Measurements from ENCODE around the gene SEC62. TPM values are rescaled to one million over a fixed set of nuclear protein-coding genes. Genes with fewer than 3 reads are reported as not detected.

Gene SEC62
- total RNA-seq, 4 donors from 2014 or later, result 33.2 to 96.6 (median 36.8) TPM

- no peaks in the 10 kb centered on the region for H3K36me3 ChIP-seq
- H3K4me3 ChIP-seq, result no peak overlapping the region
- H3K27me3 ChIP-seq, result no peaks in the 10 kb centered on the region
- H3K9me3 ChIP-seq, result no peaks in the 10 kb centered on the region
- DNase-seq, result no peak
- H3K27ac ChIP-seq, result no peak overlapping the region
- no peak for TF ChIP-seq CTCF (IDR thresholded peaks at IDR 0.05)
- no peak for TF ChIP-seq POLR2A (IDR thresholded peaks at IDR 0.05)
- H3K4me1 ChIP-seq, result peaks cover 0 to 30% (median 9%) of the 10 kb centered on the region in 4 donors
These were observed 1.7 kb downstream of the SEC62 start for GRCh38 chr3:169968224-169968885.

- no peak for DNase-seq
- TF ChIP-seq CTCF (IDR thresholded peaks at IDR 0.05) (no peak), POLR2A (IDR thresholded peaks at IDR 0.05) (no peak)
- Histone ChIP-seq H3K27me3 (no peaks in the 10 kb centered on the region), H3K27ac (no peak overlapping the region), H3K9me3 (no peaks in the 10 kb centered on the region), H3K4me3 (no peak overlapping the region), H3K4me1 (peaks cover 0 to 30% (median 9%) of the 10 kb centered on the region in 4 donors), H3K36me3 (no peaks in the 10 kb centered on the region)
These were observed 2.8 kb downstream of the SEC62 start for GRCh38 chr3:169969174-169970095.

- Histone ChIP-seq H3K4me1 (peaks cover 0 to 29% (median 9%) of the 10 kb centered on the region in 4 donors), H3K4me3 (no peak overlapping the region), H3K27ac (no peak overlapping the region), H3K27me3 (no peaks in the 10 kb centered on the region), H3K9me3 (no peaks in the 10 kb centered on the region), H3K36me3 (peaks cover 0 to 1% (median 0%) of the 10 kb centered on the region in 3 donors)
- TF ChIP-seq CTCF (IDR thresholded peaks at IDR 0.05), result no peak
- no peak for TF ChIP-seq POLR2A (IDR thresholded peaks at IDR 0.05)
- DNase-seq, result no peak
These were observed 4.2 kb downstream of the SEC62 start for GRCh38 chr3:169970847-169971246.

- no peak overlapping the region for H3K27ac ChIP-seq
- H3K27me3 ChIP-seq, result no peaks in the 10 kb centered on the region
- peaks cover 0 to 25% (median 9%) of the 10 kb centered on the region in 4 donors for H3K4me1 ChIP-seq
- TF ChIP-seq CTCF (IDR thresholded peaks at IDR 0.05) (no peak), POLR2A (IDR thresholded peaks at IDR 0.05) (no peak)
- no peaks in the 10 kb centered on the region for H3K9me3 ChIP-seq
- peaks cover 0 to 8% (median 0%) of the 10 kb centered on the region in 3 donors for H3K36me3 ChIP-seq
- DNase-seq, result no peak
- H3K4me3 ChIP-seq, result no peak overlapping the region
These were observed 4.9 kb downstream of the SEC62 start for GRCh38 chr3:169971522-169971921.

GRCh38 chr3:169980055-169980454 lies 13.4 kb downstream of the SEC62 start:
- TF ChIP-seq CTCF (IDR thresholded peaks at IDR 0.05) (no peak), POLR2A (IDR thresholded peaks at IDR 0.05) (no peak)
- H3K4me3 ChIP-seq, result no peak overlapping the region
- no peak overlapping the region for H3K27ac ChIP-seq
- peaks cover 0 to 92% (median 4%) of the 10 kb centered on the region in 3 donors for H3K36me3 ChIP-seq
- no peaks in the 10 kb centered on the region for H3K9me3 ChIP-seq
- H3K27me3 ChIP-seq, result no peaks in the 10 kb centered on the region
- no peak for DNase-seq
- no peaks in the 10 kb centered on the region for H3K4me1 ChIP-seq
